ENCODE data around the gene NRXN3.

NRXN3 gene

GRCh38 chr14:79177106-79177505, 1006.9 kb downstream of the NRXN3 start:
- Histone ChIP-seq H3K27ac (no peak overlapping the region), H3K4me3 (no peak overlapping the region)
- TF ChIP-seq CTCF (IDR thresholded peaks at IDR 0.05), result no peak
- DNase-seq (ENCODE audit: low spot score), result no peak

GRCh38 chr14:79178719-79179118, 1008.5 kb downstream of the NRXN3 start:
- no peak for DNase-seq (ENCODE audit: low spot score)
- H3K4me3 ChIP-seq, result no peak overlapping the region
- no peak for TF ChIP-seq CTCF (IDR thresholded peaks at IDR 0.05)
- no peak overlapping the region for H3K27ac ChIP-seq

GRCh38 chr14:79179985-79180384, 1009.8 kb downstream of the NRXN3 start:
- DNase-seq (ENCODE audit: low spot score), result no peak
- Histone ChIP-seq H3K4me3 (no peak overlapping the region), H3K27ac (no peak overlapping the region)
- no peak for TF ChIP-seq CTCF (IDR thresholded peaks at IDR 0.05)

- H3K27ac ChIP-seq, result no peak overlapping the region
- DNase-seq (ENCODE audit: low spot score), result no peak
- no peak for TF ChIP-seq CTCF (IDR thresholded peaks at IDR 0.05)
- no peak overlapping the region for H3K4me3 ChIP-seq
These were observed 1010.5 kb downstream of the NRXN3 start for GRCh38 chr14:79180656-79181055.

GRCh38 chr14:79186523-79186922, 1016.4 kb downstream of the NRXN3 start:
- no peak for DNase-seq (ENCODE audit: low spot score)
- no peak for TF ChIP-seq CTCF (IDR thresholded peaks at IDR 0.05)

GRCh38 chr14:79193689-79194477, 1023.7 kb downstream of the NRXN3 start:
- no peak overlapping the region for H3K4me3 ChIP-seq

More at GRCh38 chr14:79186523-79186922, 1016.4 kb downstream of the NRXN3 start:
- Histone ChIP-seq H3K27ac (no peak overlapping the region), H3K4me3 (no peak overlapping the region)

More at GRCh38 chr14:79193689-79194477, 1023.7 kb downstream of the NRXN3 start:
- TF ChIP-seq CTCF (IDR thresholded peaks at IDR 0.05), result no peak
- DNase-seq (ENCODE audit: low spot score), result no peak
- no peak overlapping the region for H3K27ac ChIP-seq

Data from coronary artery (tissue), 2 donors.